Superior temporal gyrus (tissue), 1 donor: ENCODE measurements around the gene MICA.
A peak's percentile ranks its signal among the peaks of the same experiment; 100 is the strongest.
"Not testable (repeated sequence)": the region's sequence is repeated elsewhere in the genome, so short reads cannot be mapped to it uniquely, and the experiment has no call there.

ENCODE experiments used
- DNase-seq: peaks from one replicate; pipeline ENCODE4 v3.0.0-alpha.2; 2016; ENCODE audit errors: extremely low spot score

Gene MICA

GRCh38 chr6:31381666-31382065 is 21.7 kb upstream of the MICA start:
- no peak for DNase-seq

GRCh38 chr6:31383149-31383548 is 20.2 kb upstream of the MICA start:
- DNase-seq, result no peak

- DNase-seq, result no peak
Measured at GRCh38 chr6:31385041-31385440, 18.4 kb upstream of the MICA start.

GRCh38 chr6:31386099-31386498 is 17.3 kb upstream of the MICA start:
- DNase-seq, result no peak

GRCh38 chr6:31386977-31387376 is 16.4 kb upstream of the MICA start:
- no peak for DNase-seq

- not testable (repeated sequence) for DNase-seq
Measured at GRCh38 chr6:31388916-31389801, 14.2 kb upstream of the MICA start.

- not testable (repeated sequence) for DNase-seq
Measured at GRCh38 chr6:31389802-31390132, 13.6 kb upstream of the MICA start.

GRCh38 chr6:31393932-31394331 is 9.5 kb upstream of the MICA start:
- no peak for DNase-seq

- no peak for DNase-seq
Measured at GRCh38 chr6:31394381-31394780, 9.0 kb upstream of the MICA start.

GRCh38 chr6:31395832-31396231 is 7.6 kb upstream of the MICA start:
- DNase-seq, result no peak

GRCh38 chr6:31396422-31397152 is 6.8 kb upstream of the MICA start:
- peak; percentile 94 for DNase-seq

- not testable (repeated sequence) for DNase-seq
Measured at GRCh38 chr6:31397153-31397499, 6.3 kb upstream of the MICA start.

- no peak for DNase-seq
Measured at GRCh38 chr6:31397901-31398525, 5.4 kb upstream of the MICA start.

GRCh38 chr6:31399589-31400466 is 3.6 kb upstream of the MICA start:
- peak; percentile 75 for DNase-seq

GRCh38 chr6:31400467-31401289 is 2.7 kb upstream of the MICA start:
- no peak for DNase-seq

- DNase-seq, result no peak
Measured at GRCh38 chr6:31401403-31401802, 2.0 kb upstream of the MICA start.

GRCh38 chr6:31402324-31403282 is 792 bp upstream of the MICA start:
- DNase-seq, result no peak

GRCh38 chr6:31404061-31404364 is 618 bp downstream of the MICA start:
- not testable (repeated sequence) for DNase-seq

GRCh38 chr6:31405996-31406395 is 2.6 kb downstream of the MICA start:
- no peak for DNase-seq

GRCh38 chr6:31407699-31408098 is 4.3 kb downstream of the MICA start:
- DNase-seq, result no peak
